Calu3 (cell line): ENCODE results near the gene BRIP1. TPM values are rescaled to one million over a fixed set of nuclear protein-coding genes. Genes with fewer than 3 reads are reported as not detected.
"Not testable (repeated sequence)": the region's sequence is repeated elsewhere in the genome, so short reads cannot be mapped to it uniquely, and the experiment has no call there.

Experiments used
- BruUV-seq: library from RNA; stranded (reverse); fragments of 400-500 nt; replicated peaks from 2 replicates; lab custom pipeline; 2021; lab: Mats Ljungman, UMichigan
- CTCF ChIA-PET: fragments of 300-600 bp; sonication (Branson Sonifier 250); formaldehyde crosslinking; loops from one replicate; lab custom pipeline; 2022; ENCODE audit warnings: antibody characterized with exemption; lab: Charles Lee
- DNase-seq: peaks from one replicate; pipeline ENCODE4 v3.0.0; 2022
- H3K27ac Mint-ChIP-seq: one replicate; pipeline ENCODE4 v1.8.0; 2022; ENCODE audit warnings: mixed read lengths; ENCODE audit not compliant: unreplicated experiment
- H3K27me3 Mint-ChIP-seq: one replicate; pipeline ENCODE4 v1.8.0; 2022; ENCODE audit warnings: mixed read lengths; ENCODE audit not compliant: unreplicated experiment
- H3K36me3 Mint-ChIP-seq: one replicate; pipeline ENCODE4 v1.8.0; 2022; ENCODE audit warnings: mild to moderate bottlenecking, moderate library complexity, mixed read lengths; ENCODE audit not compliant: insufficient read depth, unreplicated experiment
- H3K4me1 Mint-ChIP-seq: one replicate; pipeline ENCODE4 v1.8.0; 2022; ENCODE audit warnings: mild to moderate bottlenecking, low read depth, mixed read lengths; ENCODE audit not compliant: unreplicated experiment
- H3K4me3 Mint-ChIP-seq: one replicate; pipeline ENCODE4 v1.8.0; 2022; ENCODE audit warnings: mild to moderate bottlenecking, low read depth, moderate library complexity, mixed read lengths; ENCODE audit not compliant: unreplicated experiment
- H3K9me3 Mint-ChIP-seq: one replicate; pipeline ENCODE4 v1.8.0; 2022; ENCODE audit warnings: low read depth, mixed read lengths; ENCODE audit not compliant: unreplicated experiment
- CTCF ChIP-seq: fragments of 200-600 bp; IDR thresholded peaks from one replicate; pipeline ENCODE4 v1.8.0; 2022; ENCODE audit warnings: antibody characterized with exemption; ENCODE audit not compliant: unreplicated experiment
- intact Hi-C: fragments of 100-400 bp; cut with micrococcal nuclease; formaldehyde crosslinking; loops from one replicate; pipeline ENCODE4 v1.10.0; 2022; ENCODE audit not compliant: unreplicated experiment
- total RNA-seq: library from RNA; stranded (reverse); gene quantifications from 2 replicates; pipeline ENCODE4 v1.2.3, GENCODE V29; 2022

Gene BRIP1
- total RNA-seq, 1 experiment from 2014 or later = 12.3 TPM

GRCh38 chr17:61828694-61829093 is 34.6 kb downstream of the BRIP1 start:
- peaks cover 6% of the 10 kb centered on the region for H3K9me3 Mint-ChIP-seq
- no peak for DNase-seq
- H3K4me1 Mint-ChIP-seq = no peaks in the 10 kb centered on the region
- TF ChIP-seq CTCF = no peak
- no peaks in the 10 kb centered on the region for H3K27me3 Mint-ChIP-seq
- no peak overlapping the region for H3K27ac Mint-ChIP-seq
- intact Hi-C loops = no loop called here
- H3K36me3 Mint-ChIP-seq = no peaks in the 10 kb centered on the region
- CTCF ChIA-PET = no interaction called here
- no peak overlapping the region for H3K4me3 Mint-ChIP-seq
- BruUV-seq = no TSS peak

- no peaks in the 10 kb centered on the region for H3K36me3 Mint-ChIP-seq
- intact Hi-C loops = no loop called here
- no TSS peak for BruUV-seq
- no peak overlapping the region for H3K27ac Mint-ChIP-seq
- no peak for TF ChIP-seq CTCF
- CTCF ChIA-PET = no interaction called here
- H3K9me3 Mint-ChIP-seq = peaks cover 6% of the 10 kb centered on the region
- H3K27me3 Mint-ChIP-seq = no peaks in the 10 kb centered on the region
- no peak overlapping the region for H3K4me3 Mint-ChIP-seq
- DNase-seq = no peak
- no peaks in the 10 kb centered on the region for H3K4me1 Mint-ChIP-seq
Measured at GRCh38 chr17:61827649-61828395, 35.5 kb downstream of the BRIP1 start.

- H3K36me3 Mint-ChIP-seq, CTCF ChIA-PET, H3K9me3 Mint-ChIP-seq, H3K27me3 Mint-ChIP-seq, H3K4me3 Mint-ChIP-seq, DNase-seq, intact Hi-C loops, BruUV-seq, H3K27ac Mint-ChIP-seq, H3K4me1 Mint-ChIP-seq: not testable (repeated sequence)
Measured at GRCh38 chr17:61826866-61827265, 36.5 kb downstream of the BRIP1 start.

- H3K27me3 Mint-ChIP-seq, H3K36me3 Mint-ChIP-seq, H3K4me3 Mint-ChIP-seq, H3K27ac Mint-ChIP-seq, DNase-seq, BruUV-seq, H3K4me1 Mint-ChIP-seq, intact Hi-C loops, H3K9me3 Mint-ChIP-seq, CTCF ChIA-PET: not testable (repeated sequence)
Measured at GRCh38 chr17:61826198-61826597, 37.1 kb downstream of the BRIP1 start.

- H3K4me1 Mint-ChIP-seq = no peaks in the 10 kb centered on the region
- no TSS peak for BruUV-seq
- CTCF ChIA-PET = no interaction called here
- no peak for DNase-seq
- intact Hi-C loops = no loop called here
- H3K9me3 Mint-ChIP-seq = peaks cover 6% of the 10 kb centered on the region
- no peaks in the 10 kb centered on the region for H3K27me3 Mint-ChIP-seq
- H3K27ac Mint-ChIP-seq = no peak overlapping the region
- no peak for TF ChIP-seq CTCF
- peaks cover 5% of the 10 kb centered on the region for H3K36me3 Mint-ChIP-seq
- H3K4me3 Mint-ChIP-seq = no peak overlapping the region
Measured at GRCh38 chr17:61825448-61826137, 37.7 kb downstream of the BRIP1 start.
